A673 (cell line): Measurements from ENCODE around the gene EFCAB11. TPM values are rescaled to one million over a fixed set of nuclear protein-coding genes. Genes with fewer than 3 reads are reported as not detected.

Experiments used
- BruUV-seq: library from RNA; stranded (reverse); fragments of 400-500 nt; replicated peaks from 2 replicates; lab custom pipeline; 2021; lab: Mats Ljungman, UMichigan
- CTCF ChIA-PET: fragments of 300-600 bp; sonication (Branson Sonifier 250); formaldehyde crosslinking; loops from one replicate; lab custom pipeline; 2022; ENCODE audit warnings: antibody characterized with exemption; lab: Charles Lee
- POLR2A ChIA-PET: fragments of 300-600 bp; sonication (Branson Sonifier 250); formaldehyde crosslinking; loops from one replicate; lab custom pipeline; 2022; ENCODE audit warnings: antibody characterized with exemption; ENCODE audit not compliant: low non-redundant PET; lab: Charles Lee
- DNase-seq: peaks from one replicate; pipeline ENCODE4 v3.0.0-alpha.2; 2015; ENCODE audit warnings: low spot score
- H3K27ac ChIP-seq: fragments of 200-600 bp; sonication (generic); 2 replicates; pipeline ENCODE4 v1.5.1; 2016; ENCODE audit warnings: mixed run types, low read depth, mild to moderate bottlenecking, mixed read lengths, antibody characterized with exemption, low read length; ENCODE audit not compliant: poor library complexity, severe bottlenecking
- H3K27me3 ChIP-seq: fragments of 200-600 bp; sonication (generic); replicated peaks from 2 replicates; pipeline ENCODE4 v1.6.1; 2017; ENCODE audit warnings: mixed run types, low read depth, mild to moderate bottlenecking, mixed read lengths, antibody characterized with exemption, low read length; ENCODE audit not compliant: insufficient read depth, poor library complexity
- H3K36me3 ChIP-seq: fragments of 200-600 bp; sonication (generic); 2 replicates; pipeline ENCODE4 v1.6.1; 2016; ENCODE audit warnings: mixed run types, mild to moderate bottlenecking, mixed read lengths, antibody characterized with exemption, low read length; ENCODE audit not compliant: insufficient read depth, poor library complexity, severe bottlenecking
- H3K4me1 ChIP-seq: fragments of 200-600 bp; sonication (generic); 2 replicates; pipeline ENCODE4 v1.6.1; 2017; ENCODE audit warnings: mixed run types, mild to moderate bottlenecking, mixed read lengths, antibody characterized with exemption, low read length; ENCODE audit not compliant: insufficient read depth, poor library complexity, severe bottlenecking
- H3K4me3 ChIP-seq: fragments of 200-600 bp; sonication (generic); 2 replicates; pipeline ENCODE4 v1.5.1; 2016; ENCODE audit warnings: low read depth, mixed run types, mild to moderate bottlenecking, mixed read lengths, low read length; ENCODE audit not compliant: poor library complexity, severe bottlenecking
- H3K9me3 ChIP-seq: fragments of 200-600 bp; sonication (generic); 2 replicates; pipeline ENCODE4 v1.6.1; 2016; ENCODE audit warnings: mixed run types, low read depth, mild to moderate bottlenecking, mixed read lengths, antibody characterized with exemption, low read length; ENCODE audit not compliant: poor library complexity, severe bottlenecking
- CTCF ChIP-seq: fragments of 300-800, 200-600 bp; sonication (generic); conservative IDR thresholded peaks from 2 replicates; pipeline ENCODE4 v1.5.1; 2017; ENCODE audit warnings: low read depth, mild to moderate bottlenecking, antibody characterized with exemption, low read length, moderate library complexity, mixed read lengths
- EZH2 ChIP-seq: fragments of 200-600 bp; sonication (generic); IDR thresholded peaks from 2 replicates; pipeline ENCODE4 v1.6.1; 2017; ENCODE audit warnings: borderline replicate concordance, low read depth, mild to moderate bottlenecking, mixed read lengths, antibody characterized with exemption, low read length; ENCODE audit not compliant: poor library complexity, severe bottlenecking
- intact Hi-C: fragments of 100-400 bp; cut with micrococcal nuclease; formaldehyde crosslinking; loops from one replicate; pipeline ENCODE4 v1.10.0; 2022; ENCODE audit not compliant: unreplicated experiment
- total RNA-seq: library from RNA; stranded (reverse); gene quantifications from 2 replicates; pipeline ENCODE4 v1.2.3, GENCODE V29; 2021

The EFCAB11 gene
- total RNA-seq, 1 experiment from 2014 or later: 8.4 TPM

- peak overlapping the region; percentile 95 for H3K4me3 ChIP-seq
- H3K36me3 ChIP-seq: peaks cover 13% of the 10 kb centered on the region
- POLR2A ChIA-PET: no interaction called here
- intact Hi-C loops: no loop called here
- H3K27ac ChIP-seq: peak overlapping the region; percentile 90
- H3K9me3 ChIP-seq: no peaks in the 10 kb centered on the region
- no peaks in the 10 kb centered on the region for H3K27me3 ChIP-seq
- BruUV-seq: no TSS peak
- no peak for DNase-seq
- no peak for TF ChIP-seq EZH2
- TF ChIP-seq CTCF: no peak
- CTCF ChIA-PET: interaction anchor here (1.0 to 2.4 kb wide), 3 partner anchors 16 to 18 kb away, joined by 5 to 8 read pairs (median 7); no protein-coding TSS in a partner anchor
- H3K4me1 ChIP-seq: peaks cover 12% of the 10 kb centered on the region
Measured at GRCh38 chr14:89955022-89955744, 653 bp upstream of the EFCAB11 start.

- DNase-seq: no peak
- BruUV-seq: TSS peak; percentile 60
- Histone ChIP-seq H3K9me3 (no peaks in the 10 kb centered on the region), H3K27ac (no peak overlapping the region), H3K4me3 (peak overlapping the region; percentile 95), H3K27me3 (no peaks in the 10 kb centered on the region), H3K36me3 (peaks cover 12% of the 10 kb centered on the region), H3K4me1 (peaks cover 12% of the 10 kb centered on the region)
- intact Hi-C loops: no loop called here
- ChIA-PET POLR2A (no interaction called here), CTCF (interaction anchor here (0.6 kb wide), 1 partner anchor 20 kb away, joined by 3 read pairs; no protein-coding TSS in a partner anchor)
- no peak for TF ChIP-seq CTCF
- TF ChIP-seq EZH2: no peak
Measured at GRCh38 chr14:89953602-89954001, 928 bp downstream of the EFCAB11 start.

- H3K4me1 ChIP-seq: peaks cover 12% of the 10 kb centered on the region
- ChIA-PET CTCF (no interaction called here), POLR2A (no interaction called here)
- H3K4me3 ChIP-seq: no peak overlapping the region
- no peak overlapping the region for H3K27ac ChIP-seq
- BruUV-seq: no TSS peak
- H3K27me3 ChIP-seq: no peaks in the 10 kb centered on the region
- no peak for DNase-seq
- H3K9me3 ChIP-seq: no peaks in the 10 kb centered on the region
- TF ChIP-seq CTCF: no peak
- TF ChIP-seq EZH2: no peak
- intact Hi-C loops: no loop called here
- peaks cover 2% of the 10 kb centered on the region for H3K36me3 ChIP-seq
Measured at GRCh38 chr14:89952576-89952975, 2.0 kb downstream of the EFCAB11 start.
